GM12865 (cell line): Measurements from ENCODE around the gene ZNF224.

Experiments
- DNase-seq: peaks from one replicate; pipeline ENCODE4 v3.0.0; 2010; ENCODE audit warnings: low read depth
- H3K4me3 ChIP-seq: 2 replicates; pipeline ENCODE4 v1.5.1; 2011; ENCODE audit warnings: mild to moderate bottlenecking, low read depth, low read length, control low read depth
- TF ChIP-seq, protein P1 (sequence below): IDR thresholded peaks from 2 replicates; pipeline ENCODE4 v1.5.1; 2011; ENCODE audit warnings: low read length, control low read depth, low read depth, inconsistent platforms; ENCODE audit not compliant: insufficient read depth; ENCODE audit errors: missing control alignments

ZNF224 gene

DNA sequence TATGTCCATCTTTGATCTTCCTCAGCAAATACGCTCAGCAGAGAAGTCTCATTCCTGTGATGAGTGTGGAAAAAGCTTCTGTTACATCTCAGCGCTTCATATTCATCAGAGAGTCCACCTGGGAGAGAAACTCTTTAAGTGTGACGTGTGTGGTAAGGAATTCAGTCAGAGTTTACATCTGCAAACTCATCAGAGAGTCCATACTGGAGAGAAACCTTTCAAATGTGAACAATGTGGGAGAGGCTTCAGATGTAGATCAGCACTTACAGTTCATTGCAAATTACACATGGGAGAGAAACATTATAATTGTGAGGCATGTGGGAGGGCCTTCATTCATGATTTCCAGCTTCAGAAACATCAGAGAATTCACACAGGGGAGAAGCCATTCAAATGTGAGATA lies 27.9 kb upstream of the ZNF224 start:
- TF ChIP-seq, protein P1, sequence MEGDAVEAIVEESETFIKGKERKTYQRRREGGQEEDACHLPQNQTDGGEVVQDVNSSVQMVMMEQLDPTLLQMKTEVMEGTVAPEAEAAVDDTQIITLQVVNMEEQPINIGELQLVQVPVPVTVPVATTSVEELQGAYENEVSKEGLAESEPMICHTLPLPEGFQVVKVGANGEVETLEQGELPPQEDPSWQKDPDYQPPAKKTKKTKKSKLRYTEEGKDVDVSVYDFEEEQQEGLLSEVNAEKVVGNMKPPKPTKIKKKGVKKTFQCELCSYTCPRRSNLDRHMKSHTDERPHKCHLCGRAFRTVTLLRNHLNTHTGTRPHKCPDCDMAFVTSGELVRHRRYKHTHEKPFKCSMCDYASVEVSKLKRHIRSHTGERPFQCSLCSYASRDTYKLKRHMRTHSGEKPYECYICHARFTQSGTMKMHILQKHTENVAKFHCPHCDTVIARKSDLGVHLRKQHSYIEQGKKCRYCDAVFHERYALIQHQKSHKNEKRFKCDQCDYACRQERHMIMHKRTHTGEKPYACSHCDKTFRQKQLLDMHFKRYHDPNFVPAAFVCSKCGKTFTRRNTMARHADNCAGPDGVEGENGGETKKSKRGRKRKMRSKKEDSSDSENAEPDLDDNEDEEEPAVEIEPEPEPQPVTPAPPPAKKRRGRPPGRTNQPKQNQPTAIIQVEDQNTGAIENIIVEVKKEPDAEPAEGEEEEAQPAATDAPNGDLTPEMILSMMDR = no peak
- no peak overlapping the region for H3K4me3 ChIP-seq
- no peak for DNase-seq

DNA sequence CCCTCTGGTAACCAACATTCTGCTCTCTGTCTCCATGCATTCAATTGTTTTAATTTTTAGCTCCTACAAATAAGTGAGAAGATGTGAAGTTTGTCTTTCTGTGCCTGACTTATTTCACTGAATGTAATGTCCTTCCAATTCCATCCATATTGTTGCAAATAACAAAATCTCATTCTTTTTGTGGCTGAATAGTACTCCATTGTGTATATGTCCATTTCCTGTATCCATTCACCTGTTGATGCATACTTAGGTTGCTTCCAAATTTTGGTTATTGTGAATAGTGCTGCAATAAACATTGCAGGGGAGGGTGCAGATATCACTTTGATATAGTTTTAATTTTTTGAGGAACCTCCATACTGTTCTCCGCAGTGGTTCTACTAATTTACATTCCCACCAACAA lies 24.7 kb upstream of the ZNF224 start:
- no peak for DNase-seq
- no peak overlapping the region for H3K4me3 ChIP-seq
- TF ChIP-seq, protein P1 = no peak

DNA sequence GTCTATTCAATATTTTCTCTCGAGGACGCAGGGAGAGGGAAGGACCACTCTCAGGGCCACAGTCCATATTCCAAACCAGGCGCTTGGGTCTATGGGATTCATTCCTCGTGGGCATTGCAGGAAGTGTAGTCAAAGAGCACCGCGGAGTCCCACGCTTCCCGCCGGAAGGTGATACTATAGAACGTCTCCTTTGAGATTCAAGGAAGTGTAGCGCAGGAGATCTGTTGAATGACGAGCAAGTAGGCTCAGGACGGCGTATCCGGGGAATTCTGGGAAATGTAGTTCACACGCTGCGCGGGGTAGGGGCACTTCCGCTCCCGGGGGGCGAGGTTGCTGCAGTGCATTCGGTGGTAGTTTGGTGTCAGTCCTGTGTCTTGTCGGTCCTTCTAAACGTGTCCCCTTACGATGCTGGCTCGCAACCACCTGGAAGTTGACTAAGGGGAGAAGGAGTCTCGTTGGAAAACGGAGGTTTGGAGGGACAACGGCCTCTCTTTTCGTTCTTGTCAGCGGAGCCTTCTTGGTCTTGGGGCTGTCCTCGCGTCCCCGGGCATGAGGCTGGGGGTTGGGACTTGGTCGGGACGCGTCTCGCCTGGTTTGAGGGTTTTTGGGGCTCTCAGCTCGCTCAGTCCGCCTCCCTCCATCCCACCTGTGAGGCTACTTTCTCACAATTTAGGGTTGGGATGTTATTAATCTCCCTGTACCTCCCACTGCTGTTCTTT lies 22.2 kb upstream of the ZNF224 start, which contains the start of gene ZNF284:
Gene ZNF284, plus strand, starts transcription at position 336 of the 719 bp plus-strand sequence. CDS start 4,231 bp downstream, outside the sequence.
- TF ChIP-seq, protein P1 = no peak
- peak within 1 kb of the TSS; percentile 41 for H3K4me3 ChIP-seq
- DNase-seq = peak; percentile 71

GRCh38 chr19:44072543-44073401 lies 21.4 kb upstream of the ZNF224 start:
- TF ChIP-seq, protein P1 = no peak
- peak overlapping the region; percentile 41 for H3K4me3 ChIP-seq
- no peak for DNase-seq

- H3K4me3 ChIP-seq = no peak overlapping the region
- TF ChIP-seq, protein P1 = no peak
- DNase-seq = no peak
Observed at GRCh38 chr19:44076325-44076724, 17.8 kb upstream of the ZNF224 start.

DNA sequence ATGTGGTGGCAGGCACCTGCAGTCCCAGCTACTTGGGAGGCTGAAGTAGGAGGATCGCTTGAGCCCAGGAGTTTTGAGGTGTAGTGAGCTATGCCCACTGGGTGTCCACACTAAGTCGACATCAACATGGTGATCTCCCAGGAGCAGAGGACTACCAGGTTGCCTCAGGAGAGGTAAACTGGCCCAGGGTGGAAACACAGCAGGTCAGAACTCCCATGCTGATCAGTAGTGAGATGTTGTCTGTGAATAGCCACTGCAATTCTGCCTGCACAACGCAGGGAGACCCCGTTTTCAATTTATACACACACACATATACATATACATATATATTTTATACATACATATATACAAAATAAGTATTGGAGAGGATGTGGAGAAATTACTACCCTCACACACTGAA lies 2.1 kb upstream of the ZNF224 start:
- no peak for DNase-seq
- TF ChIP-seq, protein P1 = no peak
- no peak overlapping the region for H3K4me3 ChIP-seq

GRCh38 chr19:44107751-44108150 lies 13.6 kb downstream of the ZNF224 start:
- DNase-seq = no peak
- H3K4me3 ChIP-seq = no peak overlapping the region
- TF ChIP-seq, protein P1 = no peak
